MCF 10A (cell line): ENCODE data around the gene SPATA13. TPM values are rescaled to one million over a fixed set of nuclear protein-coding genes. Genes with fewer than 3 reads are reported as not detected.
A peak's percentile ranks its signal among the peaks of the same experiment; 100 is the strongest.

Experiments
- Bru-seq: library from RNA; stranded (reverse); fragments of 400-500 nt; gene quantifications from one replicate; lab custom pipeline; 2021; lab: Mats Ljungman, UMichigan
- BruChase-seq, 2 experiments: library from RNA; stranded (reverse); fragments of 400-500 nt; gene quantifications; one replicate each; lab custom pipeline; 2021; lab: Mats Ljungman, UMichigan
- BruUV-seq: library from RNA; stranded (reverse); fragments of 400-500 nt; replicated peaks from 2 replicates; lab custom pipeline; 2021; lab: Mats Ljungman, UMichigan
- CTCF ChIA-PET: fragments of 300-600 bp; sonication (Branson Sonifier 250); formaldehyde crosslinking; extraction: SDS; loops from one replicate; lab custom pipeline; 2021; ENCODE audit warnings: antibody characterized with exemption, inconsistent platforms; lab: Yijun Ruan, JAX
- POLR2A ChIA-PET: fragments of 300-600, 350-650 bp; sonication (Branson Sonifier 250); formaldehyde crosslinking; extraction: SDS; loops from one replicate; lab custom pipeline; 2020; ENCODE audit warnings: antibody characterized with exemption, inconsistent platforms; lab: Yijun Ruan, JAX
- DNase-seq: peaks from one replicate; pipeline ENCODE4 v3.0.0-alpha.2; 2018; ENCODE audit not compliant: unreplicated experiment
- H3K27ac Mint-ChIP-seq: one replicate; pipeline ENCODE4 v1.8.0; 2022; ENCODE audit warnings: mild to moderate bottlenecking, low read depth, mixed read lengths; ENCODE audit not compliant: unreplicated experiment
- H3K27me3 Mint-ChIP-seq: one replicate; pipeline ENCODE4 v1.8.0; 2022; ENCODE audit warnings: mixed read lengths; ENCODE audit not compliant: insufficient read depth, unreplicated experiment
- H3K36me3 Mint-ChIP-seq: one replicate; pipeline ENCODE4 v1.8.0; 2022; ENCODE audit warnings: mild to moderate bottlenecking, moderate library complexity, mixed read lengths; ENCODE audit not compliant: insufficient read depth, unreplicated experiment
- H3K4me1 Mint-ChIP-seq: one replicate; pipeline ENCODE4 v1.8.0; 2022; ENCODE audit warnings: mixed read lengths; ENCODE audit not compliant: insufficient read depth, unreplicated experiment
- H3K4me3 Mint-ChIP-seq: one replicate; pipeline ENCODE4 v1.8.0; 2022; ENCODE audit warnings: mild to moderate bottlenecking, moderate library complexity, mixed read lengths; ENCODE audit not compliant: unreplicated experiment
- H3K9me3 Mint-ChIP-seq: one replicate; pipeline ENCODE4 v1.8.0; 2022; ENCODE audit warnings: mixed read lengths; ENCODE audit not compliant: unreplicated experiment
- CTCF ChIP-seq: fragments of 200-600 bp; IDR thresholded peaks from one replicate; pipeline ENCODE4 v1.8.0; 2022; ENCODE audit warnings: antibody characterized with exemption, mild to moderate bottlenecking; ENCODE audit not compliant: unreplicated experiment
- intact Hi-C: fragments of 100-400 bp; cut with micrococcal nuclease; formaldehyde crosslinking; loops from 2 replicates; pipeline ENCODE4 v1.14.1; 2022
- long read RNA-seq: library from polyadenylated mRNA; stranded (forward); transcript quantifications from one replicate; pipeline ENCODE4 v2.0.0, GENCODE V29; 2022
- total RNA-seq: library from RNA; stranded (reverse); gene quantifications from 2 replicates; pipeline ENCODE4 v1.2.3, GENCODE V29; 2022

Gene SPATA13
- total RNA-seq: 2.2 TPM in 2 replicates
- Bru-seq, nascent RNA: percentile 39 among the genes with signal in this experiment
- percentile 52 among the genes with signal in this experiment for BruChase-seq, experiment 1, labeled RNA remaining after a 6-hour chase
- percentile 60 among the genes with signal in this experiment for BruChase-seq, experiment 2, labeled RNA remaining after a 2-hour chase
- long read RNA-seq, partial matches to known transcripts: 0 of 2 reads
- long read RNA-seq, other reads (novel, unspliced or antisense): 2 of 2 reads

DNA sequence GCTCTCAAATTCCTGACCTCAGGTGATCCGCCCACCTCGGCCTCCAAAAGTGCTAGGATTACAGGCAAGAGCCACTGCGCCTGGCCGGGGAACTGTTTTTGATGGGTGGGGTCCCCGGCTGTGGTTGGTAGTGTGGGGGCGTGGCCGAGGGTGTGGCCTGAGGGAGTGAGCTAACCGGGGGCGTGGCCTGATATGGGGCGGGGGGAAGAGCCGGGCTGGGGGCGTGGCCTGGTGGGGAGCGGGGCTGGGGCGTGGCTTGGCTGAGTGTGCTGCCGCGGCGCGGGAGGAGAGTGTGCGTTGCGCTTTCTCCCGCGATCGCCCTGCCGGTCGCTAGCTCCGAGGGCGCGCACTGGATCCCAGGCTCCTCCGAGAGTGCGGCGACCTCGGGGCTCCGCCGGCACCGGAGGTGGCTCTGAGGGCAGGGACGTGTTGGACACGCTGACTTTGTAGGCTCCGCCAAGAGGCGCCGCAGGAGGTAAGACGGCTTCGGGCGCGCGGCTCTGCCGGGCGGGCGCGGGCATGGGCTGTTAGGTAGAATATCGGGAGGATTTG lies at the start of gene SPATA13:
TSS of gene SPATA13 (plus strand) at position 263 of the 552 bp plus-strand sequence. CDS start 62,210 bp downstream, outside the sequence.
- ChIA-PET POLR2A (interaction anchor here (0.6 to 1.2 kb wide), 7 partner anchors 15 to 272 kb away, joined by 3 to 4 read pairs (median 3); no protein-coding TSS in a partner anchor), CTCF (interaction anchor here (0.6 to 1.0 kb wide), 3 partner anchors 22 to 59 kb away, joined by 3 to 4 read pairs (median 4); no protein-coding TSS in a partner anchor)
- H3K4me1 Mint-ChIP-seq: peaks cover 10% of the 10 kb centered on the region
- BruUV-seq: no TSS peak
- peak; percentile 90 for DNase-seq
- peak within 1 kb of the TSS; percentile 39 for H3K27ac Mint-ChIP-seq
- H3K9me3 Mint-ChIP-seq: no peaks in the 10 kb centered on the region
- no peak for TF ChIP-seq CTCF
- peak within 1 kb of the TSS; percentile 80 for H3K4me3 Mint-ChIP-seq
- no peaks in the 10 kb centered on the region for H3K27me3 Mint-ChIP-seq
- no peaks in the 10 kb centered on the region for H3K36me3 Mint-ChIP-seq
- intact Hi-C loops: loop anchor here (1.0 kb wide), 1 partner anchor 107 kb away; no protein-coding TSS in a partner anchor

DNA sequence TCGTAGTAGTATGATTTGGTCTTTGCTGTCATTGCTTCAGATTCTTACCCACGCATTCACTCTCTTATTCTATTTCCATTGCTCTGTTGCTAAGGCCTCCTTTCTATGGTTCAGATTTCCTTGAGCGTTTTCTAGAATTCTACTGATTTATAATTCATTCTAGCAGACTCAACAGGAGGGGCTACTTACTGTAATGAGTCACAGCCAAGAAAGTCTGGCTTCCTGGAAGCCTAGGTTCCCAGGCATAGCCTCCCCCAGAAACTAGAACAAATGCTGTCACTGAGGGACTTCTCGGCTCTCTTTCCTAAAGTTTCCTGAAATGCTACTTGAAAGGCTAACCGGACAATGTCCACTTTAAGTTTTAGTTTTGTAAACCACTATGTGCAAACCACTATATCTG lies 47.7 kb upstream of the SPATA13 start:
- no peak for DNase-seq
- intact Hi-C loops: no loop called here
- ChIA-PET POLR2A (interaction anchor here (0.6 kb wide), 1 partner anchor 8 kb away, joined by 3 read pairs; no protein-coding TSS in a partner anchor), CTCF (interaction anchor here (1.6 kb wide), 1 partner anchor 60 kb away, joined by 5 read pairs; no protein-coding TSS in a partner anchor)
- Mint-ChIP-seq H3K4me1 (no peaks in the 10 kb centered on the region), H3K27me3 (no peaks in the 10 kb centered on the region), H3K36me3 (no peaks in the 10 kb centered on the region), H3K4me3 (no peak overlapping the region), H3K27ac (no peak overlapping the region), H3K9me3 (no peaks in the 10 kb centered on the region)
- BruUV-seq: no TSS peak
- no peak for TF ChIP-seq CTCF

- H3K4me3 Mint-ChIP-seq: no peak overlapping the region
- H3K9me3 Mint-ChIP-seq: no peaks in the 10 kb centered on the region
- no peaks in the 10 kb centered on the region for H3K4me1 Mint-ChIP-seq
- H3K27me3 Mint-ChIP-seq: peaks cover 7% of the 10 kb centered on the region
- POLR2A ChIA-PET: interaction anchor here (0.6 kb wide), 1 partner anchor 101 kb away, joined by 4 read pairs; no protein-coding TSS in a partner anchor
- no peak for TF ChIP-seq CTCF
- BruUV-seq: no TSS peak
- H3K27ac Mint-ChIP-seq: no peak overlapping the region
- intact Hi-C loops: no loop called here
- DNase-seq: no peak
- H3K36me3 Mint-ChIP-seq: no peaks in the 10 kb centered on the region
- CTCF ChIA-PET: no interaction called here
These were observed 44.8 kb upstream of the SPATA13 start for GRCh38 chr13:24115671-24116070.

- no peak for TF ChIP-seq CTCF
- no peaks in the 10 kb centered on the region for H3K9me3 Mint-ChIP-seq
- no peak overlapping the region for H3K4me3 Mint-ChIP-seq
- H3K27me3 Mint-ChIP-seq: peaks cover 12% of the 10 kb centered on the region
- H3K27ac Mint-ChIP-seq: no peak overlapping the region
- POLR2A ChIA-PET: no interaction called here
- no peak for DNase-seq
- H3K36me3 Mint-ChIP-seq: no peaks in the 10 kb centered on the region
- no TSS peak for BruUV-seq
- CTCF ChIA-PET: no interaction called here
- intact Hi-C loops: no loop called here
- H3K4me1 Mint-ChIP-seq: no peaks in the 10 kb centered on the region
These were observed 44.4 kb upstream of the SPATA13 start for GRCh38 chr13:24116131-24116530.
